GM12878 (cell line): ENCODE results near the gene FAM118B. TPM values are rescaled to one million over a fixed set of nuclear protein-coding genes. Genes with fewer than 3 reads are reported as not detected.

Source experiments
- ATAC-seq: fragments of 200-7000 bp; cut with Tn5 transposase; 3 replicates; pipeline ENCODE4 v1.9.1; 2020; ENCODE audit warnings: mild to moderate bottlenecking, moderate library complexity
- BruUV-seq: library from RNA; stranded (reverse); fragments of 400-500 nt; replicated peaks from 2 replicates; lab custom pipeline; 2021; lab: Mats Ljungman, UMichigan
- CTCF ChIA-PET: fragments of 300-600 bp; sonication (Branson Sonifier 250); formaldehyde crosslinking; extraction: SDS; loops from one replicate; lab custom pipeline; 2021; ENCODE audit warnings: inconsistent platforms; lab: Yijun Ruan, JAX
- POLR2A ChIA-PET: fragments of 350-600 bp; formaldehyde crosslinking; extraction: SDS; loops from one replicate; lab custom pipeline; 2021; ENCODE audit warnings: inconsistent platforms; lab: Charles Lee
- RAD21 ChIA-PET: fragments of 300-600 bp; sonication (Branson Sonifier 250); formaldehyde crosslinking; loops from one replicate; lab custom pipeline; 2023; ENCODE audit warnings: antibody characterized with exemption; ENCODE audit not compliant: unreplicated experiment; lab: Charles Lee
- SMC1A ChIA-PET: fragments of 300-600 bp; sonication (Branson Sonifier 250); formaldehyde crosslinking; loops from one replicate; lab custom pipeline; 2023; ENCODE audit not compliant: unreplicated experiment, uncharacterized antibody; lab: Charles Lee
- DNase-seq: peaks from one replicate; pipeline ENCODE4 v3.0.0-alpha.2; 2011; ENCODE audit warnings: low read depth, low spot score
- FAIRE-seq: peaks from 3 replicates; lab custom pipeline; 2011; peaks lifted over from hg19 to GRCh38; lab: Jason Lieb, UNC
- H2AFZ ChIP-seq: 2 replicates; pipeline ENCODE4 v1.6.0; 2011; ENCODE audit warnings: low read depth, low read length, control low read depth; ENCODE audit not compliant: control insufficient read depth
- H3K27ac ChIP-seq: 2 replicates; pipeline ENCODE4 v1.5.1; 2011; ENCODE audit warnings: control low read depth; ENCODE audit not compliant: control insufficient read depth, insufficient read depth
- H3K27me3 ChIP-seq, 2 experiments: replicated peaks in 1 of 2; 2 replicates each; pipeline versions ENCODE4 v1.6.0 to v1.6.1; 2011; ENCODE audit warnings: low read length in 1 of 2; ENCODE audit not compliant: control insufficient read depth in 2 of 2, insufficient read depth in 2 of 2
- H3K36me3 ChIP-seq, 2 experiments: 2 replicates each; pipeline ENCODE4 v1.5.1; 2011; ENCODE audit warnings: low read length in 1 of 2; ENCODE audit not compliant: control insufficient read depth in 2 of 2, insufficient read depth in 2 of 2
- H3K4me1 ChIP-seq: 2 replicates; pipeline ENCODE4 v1.6.1; 2011; ENCODE audit warnings: mild to moderate bottlenecking, low read length, moderate library complexity, mixed read lengths; ENCODE audit not compliant: control insufficient read depth, insufficient read depth
- H3K4me2 ChIP-seq: 2 replicates; pipeline ENCODE4 v1.6.0; 2011; ENCODE audit warnings: control low read depth; ENCODE audit not compliant: control insufficient read depth, insufficient read depth
- H3K4me3 ChIP-seq: fragments of 200-600 bp; sonication (generic); 2 replicates; pipeline ENCODE4 v1.5.1; 2016
- H3K79me2 ChIP-seq: 2 replicates; pipeline ENCODE4 v1.6.0; 2011; ENCODE audit warnings: low read length; ENCODE audit not compliant: control insufficient read depth, insufficient read depth
- H3K9ac ChIP-seq: 2 replicates; pipeline ENCODE4 v1.8.0; 2011; ENCODE audit warnings: low read length, control low read depth, mixed read lengths; ENCODE audit not compliant: control insufficient read depth, insufficient read depth
- H3K9me3 ChIP-seq: replicated peaks from 3 replicates; pipeline ENCODE4 v1.5.1; 2011; ENCODE audit warnings: mild to moderate bottlenecking, low read length; ENCODE audit not compliant: control insufficient read depth, insufficient read depth
- H4K20me1 ChIP-seq: 2 replicates; pipeline ENCODE4 v1.6.0; 2011; ENCODE audit not compliant: control insufficient read depth, insufficient read depth
- CREB1 ChIP-seq: IDR thresholded peaks from 2 replicates; pipeline ENCODE4 v1.6.1; 2012; ENCODE audit warnings: low read depth, mild to moderate bottlenecking, inconsistent platforms
- EGR1 ChIP-seq, 2 experiments: IDR thresholded peaks; 1 replicate in 1 of 2; 2 replicates in 1 of 2; pipeline ENCODE4 v1.6.1; 2011 to 2012; ENCODE audit warnings: low read depth in 2 of 2, low read length in 2 of 2, borderline replicate concordance in 1 of 2, mild to moderate bottlenecking in 1 of 2, moderate library complexity in 1 of 2
- HCFC1 ChIP-seq: fragments of 150-350 bp; IDR thresholded peaks from 2 replicates; pipeline ENCODE4 v1.6.1; 2014; ENCODE audit warnings: low read length
- MAX ChIP-seq: IDR thresholded peaks from 2 replicates; pipeline ENCODE4 v1.6.1; 2012; ENCODE audit warnings: low read depth, low read length, improper control_type of control experiment
- PBX3 ChIP-seq: IDR thresholded peaks from 2 replicates; pipeline ENCODE4 v1.6.1; 2011; ENCODE audit warnings: mild to moderate bottlenecking, low read depth, low read length, moderate library complexity; ENCODE audit not compliant: insufficient replicate concordance
- POLR2AphosphoS5 ChIP-seq: IDR thresholded peaks from 2 replicates; pipeline ENCODE4 v1.6.1; 2011; ENCODE audit warnings: mild to moderate bottlenecking, low read length, inconsistent platforms
- RAD21 ChIP-seq: IDR thresholded peaks from 2 replicates; pipeline ENCODE4 v1.6.1; 2011; ENCODE audit warnings: mild to moderate bottlenecking, low read depth, low read length, moderate library complexity; ENCODE audit not compliant: insufficient read depth
- RB1 ChIP-seq: fragments of 450-650 bp; formaldehyde crosslinking; IDR thresholded peaks from 2 replicates; pipeline ENCODE4 v1.6.1; 2017; ENCODE audit warnings: mild to moderate bottlenecking, borderline replicate concordance
- RELB ChIP-seq: fragments of 450-650 bp; IDR thresholded peaks from 2 replicates; pipeline ENCODE4 v1.6.1; 2017; ENCODE audit warnings: low read depth, mild to moderate bottlenecking, moderate library complexity
- RUNX3 ChIP-seq: IDR thresholded peaks from 2 replicates; pipeline ENCODE4 v1.6.1; 2012; ENCODE audit warnings: low read length, inconsistent platforms
- SMC3 ChIP-seq: IDR thresholded peaks from 2 replicates; pipeline ENCODE4 v1.6.1; 2011; ENCODE audit warnings: low read length, improper control_type of control experiment, borderline replicate concordance
- SP1 ChIP-seq: IDR thresholded peaks from one replicate; pipeline ENCODE4 v1.6.1; 2011; ENCODE audit warnings: low read depth, low read length
- WGBS: methylation state at CpG from one replicate; pipeline ENCODE4 v1.1.6; 2016; ENCODE audit warnings: low lambda C conversion rate; ENCODE audit not compliant: insufficient replicate concordance, insufficient coverage; ENCODE audit errors: missing lambda C conversion rate; 5-methylcytosine and 5-hydroxymethylcytosine counted together
- in situ Hi-C: fragments of 300-500 bp; cut with MboI; formaldehyde crosslinking; loops from 9 replicates; pipeline ENCODE4 v1.14.3; 2018; ENCODE audit warnings: mixed read lengths
- intact Hi-C: fragments of 100-400 bp; cut with micrococcal nuclease; formaldehyde crosslinking; loops from one replicate; pipeline ENCODE4 v1.14.2; 2022; ENCODE audit not compliant: unreplicated experiment
- polyA plus RNA-seq, 11 experiments: library from polyadenylated mRNA; depleted of rRNA in 4 of 11; unstranded in 6 of 11; stranded (reverse) in 5 of 11; fragments of >200 nt; fragmentation: Nextera tagmentation in 4 of 11; fragmentation: Illumina TruSeq in 1 of 11; extraction: Ambion mirVana in 4 of 11; extraction: Trizol in 1 of 11; gene quantifications; 1 replicate in 1 of 11; 2 replicates in 10 of 11; pipeline versions ENCODE4 v1.2.1 to v1.2.3, GENCODE V29; 2011 to 2016; ENCODE audit warnings: inconsistent platforms in 2 of 11, missing spikeins in 2 of 11, low read depth in 1 of 11
- total RNA-seq, 4 experiments: library from RNA; depleted of rRNA in 3 of 4; stranded (reverse); fragments of >200 nt in 3 of 4; fragmentation: Illumina TruSeq in 1 of 4; extraction: Trizol in 1 of 4; gene quantifications; 2 replicates each; pipeline versions ENCODE4 v1.2.1 to v1.2.3, GENCODE V29; 2013 to 2021

The FAM118B gene
- total and polyA plus RNA-seq, 10 of the 15 experiments (the other 5 are each of a cell fraction or from before 2014, with no cell fraction given), result 12.8 to 29.7 (median 16.5) TPM

GRCh38 chr11:126172596-126173038 lies 39.0 kb upstream of the FAM118B start:
- TF ChIP-seq SMC3 (no peak), SP1 (no peak), RAD21 (no peak), PBX3 (no peak), RELB (no peak), POLR2AphosphoS5 (no peak), HCFC1 (no peak), RUNX3 (no peak), CREB1 (no peak), EGR1 (IDR thresholded peaks at IDR 0.05; ENCODE audit: borderline replicate concordance in 1 of 2, low read depth in 2 of 2, low read length in 2 of 2) (no peak), RB1 (no peak), MAX (no peak)
- FAIRE-seq, result no peak
- RAD21 ChIA-PET, result no interaction called here

More at GRCh38 chr11:126172596-126173038, 39.0 kb upstream of the FAM118B start:
- Histone ChIP-seq H3K4me3 (no peak overlapping the region), H3K79me2 (no peaks in the 10 kb centered on the region), H4K20me1 (no peaks in the 10 kb centered on the region), H3K27me3 (no peaks in the 10 kb centered on the region), H3K4me1 (no peaks in the 10 kb centered on the region; the same call in 1 of the 2 replicates), H2AFZ (no peak overlapping the region), H3K9ac (no peak overlapping the region), H3K4me2 (no peak overlapping the region), H3K9me3 (no peaks in the 10 kb centered on the region), H3K27ac (no peak overlapping the region), H3K36me3 (no peaks in the 10 kb centered on the region)
- 38% methylated on average over 8 of the region's 8 CpGs for WGBS
- DNase-seq, result no peak
- no TSS peak for BruUV-seq
- ChIA-PET CTCF (interaction anchor here (3.7 kb wide), 1 partner anchor 21 kb away, joined by 9 read pairs; no protein-coding TSS in a partner anchor), SMC1A (no interaction called here), POLR2A (interaction anchor here (1.2 kb wide), 1 partner anchor 285 kb away, joined by 3 read pairs; the partner anchor contains the start of gene HYLS1)
- in situ Hi-C loops (no loop called here), intact Hi-C loops (no loop called here)
- ATAC-seq, result no peak
